IMR-90 (cell line): Measurements from ENCODE around the gene PARP2. TPM values are rescaled to one million over a fixed set of nuclear protein-coding genes. Genes with fewer than 3 reads are reported as not detected.

Experiments used
- ATAC-seq: fragments of 200-7000 bp; cut with Tn5 transposase; 2 replicates; pipeline ENCODE4 v1.9.1; 2020; ENCODE audit warnings: low read depth, mild to moderate bottlenecking, moderate library complexity
- BruUV-seq: library from RNA; stranded (reverse); fragments of 400-500 nt; replicated peaks from 2 replicates; lab custom pipeline; 2021; lab: Mats Ljungman, UMichigan
- CTCF ChIA-PET: fragments of 300-600 bp; formaldehyde crosslinking; extraction: SDS; loops from one replicate; lab custom pipeline; 2021; ENCODE audit warnings: antibody characterized with exemption; lab: Yijun Ruan, JAX
- POLR2A ChIA-PET: fragments of 300-600 bp; sonication (Branson Sonifier 250); formaldehyde crosslinking; loops from one replicate; lab custom pipeline; 2022; ENCODE audit warnings: antibody characterized with exemption; ENCODE audit not compliant: unreplicated experiment; lab: Charles Lee
- DNase-seq: peaks from one replicate; pipeline ENCODE4 v3.0.0; 2013
- H2AFZ ChIP-seq: replicated peaks from 2 replicates; pipeline ENCODE3; 2013; ENCODE audit warnings: low read length, mild to moderate bottlenecking; ENCODE audit not compliant: poor library complexity
- H2AK5ac ChIP-seq: 2 replicates; pipeline ENCODE4 v1.6.1; 2013; ENCODE audit warnings: low read depth, low read length, inconsistent platforms
- H2AK9ac ChIP-seq: replicated peaks from 2 replicates; pipeline ENCODE3; 2013; ENCODE audit warnings: mild to moderate bottlenecking, low read depth, low read length, moderate library complexity; ENCODE audit not compliant: poor library complexity
- H2BK120ac ChIP-seq: 2 replicates; pipeline ENCODE4 v1.6.1; 2013; ENCODE audit warnings: low read depth, low read length, inconsistent platforms
- H2BK15ac ChIP-seq: 3 replicates; pipeline ENCODE4 v1.6.1; 2013; ENCODE audit warnings: low read depth, low read length, inconsistent platforms
- H2BK20ac ChIP-seq: 2 replicates; pipeline ENCODE4 v1.6.1; 2013; ENCODE audit warnings: low read depth, mild to moderate bottlenecking, inconsistent platforms, low read length, moderate library complexity
- H2BK5ac ChIP-seq: 2 replicates; pipeline ENCODE4 v1.6.1; 2013; ENCODE audit warnings: mild to moderate bottlenecking, low read depth, low read length, inconsistent platforms; ENCODE audit not compliant: poor library complexity, severe bottlenecking
- H3K14ac ChIP-seq: replicated peaks from 2 replicates; pipeline ENCODE4 v1.6.1; 2013; ENCODE audit warnings: low read depth, low read length, inconsistent platforms
- H3K18ac ChIP-seq: 2 replicates; pipeline ENCODE4 v1.6.1; 2013; ENCODE audit warnings: low read depth, low read length, control low read depth
- H3K23ac ChIP-seq: 2 replicates; pipeline ENCODE4 v1.6.1; 2013; ENCODE audit warnings: low read depth, low read length, inconsistent platforms
- H3K27ac ChIP-seq: 2 replicates; pipeline ENCODE4 v1.5.1; 2013; ENCODE audit warnings: mild to moderate bottlenecking, control low read depth, low read length; ENCODE audit not compliant: insufficient read depth
- H3K27me3 ChIP-seq: 2 replicates; pipeline ENCODE4 v1.6.1; 2013; ENCODE audit warnings: low read length; ENCODE audit not compliant: control insufficient read depth, insufficient read depth
- H3K36me3 ChIP-seq: 2 replicates; pipeline ENCODE4 v1.6.1; 2013; ENCODE audit warnings: low read length, mixed read lengths; ENCODE audit not compliant: control insufficient read depth, insufficient read depth
- H3K4ac ChIP-seq: 2 replicates; pipeline ENCODE4 v1.6.1; 2013; ENCODE audit warnings: low read depth, low read length, inconsistent platforms
- H3K4me1 ChIP-seq: 2 replicates; pipeline ENCODE4 v1.6.1; 2013; ENCODE audit warnings: low read length, mixed read lengths; ENCODE audit not compliant: control insufficient read depth, insufficient read depth
- H3K4me2 ChIP-seq: 2 replicates; pipeline ENCODE4 v1.6.1; 2013; ENCODE audit warnings: low read depth, mild to moderate bottlenecking, control low read depth, low read length, moderate library complexity
- H3K4me3 ChIP-seq: 2 replicates; pipeline ENCODE4 v1.5.1; 2013; ENCODE audit warnings: low read depth, mild to moderate bottlenecking, control low read depth, low read length, moderate library complexity; ENCODE audit not compliant: insufficient read depth
- H3K56ac ChIP-seq: 2 replicates; pipeline ENCODE4 v1.6.1; 2013; ENCODE audit warnings: low read length, inconsistent platforms; ENCODE audit not compliant: insufficient read depth; ENCODE audit errors: extremely low read depth
- H3K79me1 ChIP-seq, 2 experiments: 2 replicates each; pipeline ENCODE4 v1.6.1; 2013; ENCODE audit warnings: low read length in 2 of 2, inconsistent platforms in 1 of 2, low read depth in 1 of 2
- H3K9ac ChIP-seq: 2 replicates; pipeline ENCODE4 v1.6.1; 2013; ENCODE audit warnings: low read depth, low read length, control low read depth
- H3K9me1 ChIP-seq: 2 replicates; pipeline ENCODE4 v1.6.1; 2013; ENCODE audit warnings: low read length, inconsistent platforms; ENCODE audit not compliant: insufficient read depth
- H3K9me3 ChIP-seq: 2 replicates; pipeline ENCODE4 v1.6.1; 2013; ENCODE audit warnings: low read length; ENCODE audit not compliant: control insufficient read depth, insufficient read depth
- H4K20me1 ChIP-seq: 2 replicates; pipeline ENCODE4 v1.6.1; 2013; ENCODE audit warnings: low read length, inconsistent platforms; ENCODE audit not compliant: insufficient read depth
- H4K5ac ChIP-seq: 2 replicates; pipeline ENCODE4 v1.6.1; 2013; ENCODE audit warnings: mild to moderate bottlenecking, low read depth, low read length, control low read depth
- H4K8ac ChIP-seq, 2 experiments: 2 replicates each; pipeline ENCODE4 v1.6.1; 2013; ENCODE audit warnings: low read depth in 2 of 2, low read length in 2 of 2, control low read depth in 1 of 2, inconsistent platforms in 1 of 2
- H4K91ac ChIP-seq: 2 replicates; pipeline ENCODE4 v1.6.1; 2013; ENCODE audit warnings: low read depth, low read length, inconsistent platforms; ENCODE audit not compliant: insufficient read depth
- CEBPB ChIP-seq: IDR thresholded peaks from 2 replicates; pipeline ENCODE4 v1.6.1; 2012; ENCODE audit warnings: low read depth, low read length, improper control_type of control experiment
- CHD1 ChIP-seq: IDR thresholded peaks from 2 replicates; pipeline ENCODE4 v1.6.1; 2012; ENCODE audit warnings: low read depth, low read length, improper control_type of control experiment
- MAFK ChIP-seq: IDR thresholded peaks from 2 replicates; pipeline ENCODE4 v1.6.1; 2012; ENCODE audit warnings: low read depth, low read length, improper control_type of control experiment
- MAZ ChIP-seq: IDR thresholded peaks from 2 replicates; pipeline ENCODE4 v1.6.1; 2012; ENCODE audit warnings: low read depth, mild to moderate bottlenecking, low read length, improper control_type of control experiment, moderate library complexity, borderline replicate concordance
- NFE2L2 ChIP-seq: fragments of 150-350 bp; IDR thresholded peaks from 2 replicates; pipeline ENCODE4 v1.6.1; 2016; ENCODE audit warnings: low read depth, mild to moderate bottlenecking, low read length
- RFX5 ChIP-seq: IDR thresholded peaks from 2 replicates; pipeline ENCODE4 v1.8.0; 2012; ENCODE audit warnings: low read depth, mild to moderate bottlenecking, low read length, moderate library complexity
- SMC3 ChIP-seq: fragments of 150-350 bp; IDR thresholded peaks from 2 replicates; pipeline ENCODE4 v1.6.1; 2016; ENCODE audit warnings: low read depth, mild to moderate bottlenecking, antibody characterized with exemption, low read length, moderate library complexity
- WGBS, 2 experiments: methylation state at CpG; one replicate each; pipeline versions ENCODE4 v1.1.5 to v1.1.7; 2013; ENCODE audit warnings: missing lambda C conversion rate in 2 of 2; ENCODE audit not compliant: insufficient read length in 1 of 2; ENCODE audit errors: extremely low coverage in 2 of 2; 5-methylcytosine and 5-hydroxymethylcytosine counted together
- dilution Hi-C: fragments of 300-500 bp; cut with HindIII; formaldehyde crosslinking; loops from one replicate; pipeline ENCODE4 v1.14.3; 2018; ENCODE audit warnings: low sequenced_read_pairs; ENCODE audit not compliant: unreplicated experiment
- in situ Hi-C: fragments of 300-500 bp; cut with MboI; formaldehyde crosslinking; loops from 3 replicates; pipeline ENCODE4 v1.14.3; 2019; ENCODE audit warnings: low sequenced_read_pairs, inconsistent platforms, mixed read lengths
- intact Hi-C: fragments of 100-400 bp; cut with micrococcal nuclease; formaldehyde crosslinking; loops from 2 replicates; pipeline ENCODE4 v1.10.0; 2022
- polyA plus RNA-seq, 3 experiments: library from polyadenylated mRNA; depleted of rRNA; stranded (reverse); fragments of >200 nt; gene quantifications; 2 replicates each; pipeline ENCODE4 v1.2.3, GENCODE V29; 2012; ENCODE audit warnings: low replicate concordance in 1 of 3
- total RNA-seq: library from RNA; depleted of rRNA; stranded (reverse); fragments of >200 nt; gene quantifications from 2 replicates; pipeline ENCODE4 v1.2.3, GENCODE V29; 2012
- TF ChIP-seq, protein P1 (sequence below): conservative IDR thresholded peaks from 2 replicates; pipeline ENCODE4 v1.5.1; 2012; ENCODE audit warnings: mild to moderate bottlenecking, low read depth, low read length, improper control_type of control experiment

PARP2 gene
- total and polyA plus RNA-seq, 2 of the 4 experiments (the other 2 are of a cell fraction): 11.7 to 19.1 TPM

DNA sequence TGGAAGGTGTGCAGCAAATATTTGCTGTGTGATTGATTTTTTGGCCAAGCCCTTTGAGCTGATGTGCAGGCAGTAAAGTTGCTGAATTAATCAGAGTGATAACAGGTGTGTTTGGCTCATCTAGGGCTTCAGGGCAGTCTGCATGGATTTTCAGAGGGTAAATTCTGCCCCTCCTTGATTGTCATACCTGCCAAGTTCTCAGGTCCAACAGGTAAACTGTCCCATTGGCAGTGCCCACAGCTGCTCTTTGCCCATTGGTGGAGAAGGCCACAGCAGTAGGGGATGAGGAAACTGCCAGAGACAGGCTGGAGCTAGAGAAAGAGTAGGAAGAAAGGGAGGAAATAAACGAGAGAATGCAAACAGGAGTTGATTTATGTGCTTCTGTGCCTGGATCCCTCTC, 36.3 kb downstream of the PARP2 start:
- DNase-seq (no peak), ATAC-seq (no peak)
- Histone ChIP-seq H3K18ac (no peak overlapping the region), H3K4me2 (no peak overlapping the region), H3K27ac (no peak overlapping the region), H3K4me1 (no peaks in the 10 kb centered on the region), H2BK15ac (no peak overlapping the region), H3K79me1 (no peaks in the 10 kb centered on the region), H2BK5ac (no peak overlapping the region), H3K4me3 (no peak overlapping the region), H4K91ac (no peak overlapping the region), H3K36me3 (peaks cover 83% of the 10 kb centered on the region), H3K9me3 (no peaks in the 10 kb centered on the region), H2AK5ac (no peak overlapping the region), H2AK9ac (no peak overlapping the region), H4K20me1 (no peaks in the 10 kb centered on the region), H2BK20ac (no peak overlapping the region), H3K23ac (no peak overlapping the region), H2AFZ (no peak overlapping the region), H2BK120ac (no peak overlapping the region), H3K4ac (no peak overlapping the region), H3K9me1 (no peaks in the 10 kb centered on the region), H3K56ac (no peak overlapping the region), H4K5ac (no peak overlapping the region), H3K27me3 (no peaks in the 10 kb centered on the region), H3K14ac (no peak overlapping the region), H3K9ac (no peak overlapping the region), H4K8ac (no peak overlapping the region)
- intact Hi-C loops: no loop called here
- TF ChIP-seq RFX5 (no peak), SMC3 (no peak), CHD1 (no peak), MAZ (no peak), CEBPB (no peak), NFE2L2 (no peak), MAFK (no peak)
- TF ChIP-seq, protein P1, sequence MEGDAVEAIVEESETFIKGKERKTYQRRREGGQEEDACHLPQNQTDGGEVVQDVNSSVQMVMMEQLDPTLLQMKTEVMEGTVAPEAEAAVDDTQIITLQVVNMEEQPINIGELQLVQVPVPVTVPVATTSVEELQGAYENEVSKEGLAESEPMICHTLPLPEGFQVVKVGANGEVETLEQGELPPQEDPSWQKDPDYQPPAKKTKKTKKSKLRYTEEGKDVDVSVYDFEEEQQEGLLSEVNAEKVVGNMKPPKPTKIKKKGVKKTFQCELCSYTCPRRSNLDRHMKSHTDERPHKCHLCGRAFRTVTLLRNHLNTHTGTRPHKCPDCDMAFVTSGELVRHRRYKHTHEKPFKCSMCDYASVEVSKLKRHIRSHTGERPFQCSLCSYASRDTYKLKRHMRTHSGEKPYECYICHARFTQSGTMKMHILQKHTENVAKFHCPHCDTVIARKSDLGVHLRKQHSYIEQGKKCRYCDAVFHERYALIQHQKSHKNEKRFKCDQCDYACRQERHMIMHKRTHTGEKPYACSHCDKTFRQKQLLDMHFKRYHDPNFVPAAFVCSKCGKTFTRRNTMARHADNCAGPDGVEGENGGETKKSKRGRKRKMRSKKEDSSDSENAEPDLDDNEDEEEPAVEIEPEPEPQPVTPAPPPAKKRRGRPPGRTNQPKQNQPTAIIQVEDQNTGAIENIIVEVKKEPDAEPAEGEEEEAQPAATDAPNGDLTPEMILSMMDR: no peak
- dilution Hi-C loops: no loop called here
- ChIA-PET POLR2A (no interaction called here), CTCF (no interaction called here)
- in situ Hi-C loops: no loop called here
- BruUV-seq: no TSS peak
- no CpG with 5 or more reads among the region's 1 CpG for WGBS, 2 experiments
